Activated CD4-positive, CD25-positive, alpha-beta regulatory T cell treated with anti-CD3 and anti-CD28 coated beads, Interleukin-2, amount 50 U/mL, for 24 hours (primary cell): ENCODE results near the gene PIP4K2A.
"Not testable (repeated sequence)": the region's sequence is repeated elsewhere in the genome, so short reads cannot be mapped to it uniquely, and the experiment has no call there.

Experiments
- ATAC-seq, 2 donors: fragments of 150-1000 bp; cut with Tn5 transposase; one replicate each; pipeline ENCODE4 v1.10.0; 2021; ENCODE audit warnings: mild to moderate bottlenecking in 1 of 2, moderate library complexity in 1 of 2

The PIP4K2A gene

DNA sequence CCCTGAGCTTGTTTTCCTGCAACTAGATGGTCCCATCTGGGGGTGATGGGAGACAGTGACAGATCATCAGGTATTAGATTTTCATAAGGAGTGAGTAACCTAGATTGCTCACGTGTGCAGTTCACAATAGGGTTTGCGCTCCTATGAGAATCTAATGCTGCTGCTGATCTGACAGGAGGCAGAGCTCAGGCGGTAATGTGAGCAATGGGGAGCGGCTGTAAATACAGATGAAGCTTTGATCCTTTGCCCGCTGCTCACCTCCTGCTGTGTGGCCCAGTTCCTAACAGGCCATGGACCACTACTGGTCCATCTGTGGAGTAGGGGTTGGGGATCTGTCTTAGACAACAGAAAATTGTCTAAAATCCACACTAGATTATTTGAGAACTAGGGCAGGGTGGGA, 22.3 kb downstream of the PIP4K2A start:
- ATAC-seq = not testable (repeated sequence)

DNA sequence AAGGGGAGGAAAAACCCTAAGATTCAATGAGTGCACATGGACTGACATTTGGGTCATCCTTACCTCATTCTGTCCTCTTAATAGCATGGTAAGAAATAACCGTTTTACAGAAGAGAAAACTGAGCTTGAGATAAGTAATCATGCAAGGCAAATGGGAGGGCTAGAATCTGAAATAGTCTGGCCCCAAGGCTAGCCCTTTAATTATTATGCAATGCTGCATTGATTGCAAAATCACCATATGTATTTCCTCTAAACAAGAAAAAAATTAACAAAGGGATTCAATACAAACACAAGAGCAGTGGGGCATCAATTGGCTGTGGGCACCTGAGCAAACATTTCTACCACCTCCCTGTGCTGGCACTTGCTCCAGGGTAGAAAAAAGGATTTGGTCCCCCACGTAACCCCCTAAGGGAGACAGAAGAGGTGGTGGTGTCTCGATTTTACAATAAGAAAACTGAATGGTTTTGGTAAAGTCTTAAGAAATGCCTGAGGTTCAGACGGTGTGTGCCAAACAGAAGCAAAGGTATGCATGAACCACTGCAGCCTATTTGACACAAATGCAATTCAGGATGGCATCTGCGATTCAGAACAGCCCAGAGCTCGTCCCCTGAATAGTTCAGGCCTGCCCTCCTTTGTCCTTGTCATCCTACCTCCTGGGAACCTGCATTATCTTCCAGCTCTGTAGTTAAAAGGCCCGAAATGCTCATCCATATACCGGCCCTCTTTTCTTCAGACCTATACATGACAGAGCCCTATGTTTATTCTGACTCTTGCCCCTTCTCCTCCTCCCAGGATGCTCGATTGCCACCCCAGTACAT, 23.6 kb downstream of the PIP4K2A start:
- ATAC-seq = no peak

DNA sequence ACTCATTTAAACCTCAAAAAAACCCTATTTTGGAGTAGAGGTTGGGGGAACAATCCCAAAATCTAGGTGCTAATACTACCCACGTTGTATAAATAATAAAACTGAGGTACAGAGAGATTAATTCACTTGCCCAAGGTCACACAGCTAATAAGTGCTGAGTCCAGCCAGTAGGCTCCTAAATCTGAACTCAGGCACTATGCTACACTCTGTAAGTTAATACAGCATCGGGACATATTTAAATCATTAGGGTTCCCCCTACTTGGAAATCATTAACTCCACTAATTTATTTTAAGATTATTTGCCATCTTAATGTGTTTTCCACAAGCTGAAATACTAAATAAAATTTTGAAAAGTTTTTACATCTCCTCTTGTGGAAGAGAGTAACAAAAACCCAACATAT, 24.2 kb downstream of the PIP4K2A start:
- no peak for ATAC-seq

DNA sequence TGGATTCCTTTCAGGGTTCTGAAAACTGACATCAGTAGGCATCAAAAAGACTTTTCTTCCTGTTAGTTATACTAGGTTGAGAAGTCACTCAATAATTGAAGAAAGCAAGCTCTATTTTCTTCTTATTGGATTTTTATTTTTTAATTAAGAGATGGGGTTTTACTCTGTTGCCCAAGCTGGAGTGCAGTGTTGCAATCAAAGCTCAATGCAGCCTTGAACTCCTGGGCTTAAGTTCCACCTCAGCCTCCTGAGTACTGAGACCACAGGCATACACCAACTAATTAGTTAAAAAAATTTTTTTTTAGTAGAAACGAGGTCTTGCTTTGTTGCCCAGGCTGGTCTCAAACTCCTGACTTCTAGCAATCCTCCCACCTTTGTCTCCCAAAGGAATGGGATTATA, 28.0 kb downstream of the PIP4K2A start:
- ATAC-seq = no peak

DNA sequence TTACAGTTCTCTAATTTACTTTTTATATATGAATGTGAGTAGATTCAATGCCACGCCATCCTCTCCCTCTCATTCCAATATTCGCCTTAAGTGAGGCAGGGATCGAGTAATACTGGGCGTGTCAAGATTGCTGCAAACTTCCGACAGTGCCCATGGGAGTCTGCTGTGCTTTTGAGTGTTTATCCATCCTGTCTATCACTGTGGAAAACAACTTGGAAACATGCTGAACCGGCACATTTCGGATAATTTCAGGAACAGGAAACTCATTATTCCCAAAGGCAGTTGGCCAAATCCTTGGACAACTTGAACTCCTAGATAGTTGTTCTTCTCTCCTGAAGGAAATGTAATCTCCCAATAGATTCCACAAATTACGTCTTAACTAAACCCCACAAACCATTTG, 28.5 kb downstream of the PIP4K2A start:
- ATAC-seq = no peak

DNA sequence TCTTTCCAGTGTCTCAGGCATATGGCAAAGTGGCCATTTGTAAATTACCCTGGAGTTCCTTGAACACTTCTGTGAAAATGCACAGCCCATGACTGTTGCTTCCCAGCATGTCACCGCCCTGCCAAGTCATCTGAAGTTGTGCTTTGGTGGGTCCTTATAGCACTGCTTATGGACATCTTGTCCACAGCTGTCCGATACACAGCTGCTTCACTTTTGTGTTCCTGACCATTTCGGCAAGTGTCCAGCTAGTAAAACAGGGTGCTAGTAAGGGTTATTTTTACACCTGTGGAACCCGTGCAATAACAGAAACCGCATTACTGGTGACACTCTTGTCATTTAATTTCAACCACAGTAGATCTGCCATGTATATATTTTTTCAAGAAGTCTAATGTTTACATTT, 29.7 kb downstream of the PIP4K2A start:
- no peak for ATAC-seq

DNA sequence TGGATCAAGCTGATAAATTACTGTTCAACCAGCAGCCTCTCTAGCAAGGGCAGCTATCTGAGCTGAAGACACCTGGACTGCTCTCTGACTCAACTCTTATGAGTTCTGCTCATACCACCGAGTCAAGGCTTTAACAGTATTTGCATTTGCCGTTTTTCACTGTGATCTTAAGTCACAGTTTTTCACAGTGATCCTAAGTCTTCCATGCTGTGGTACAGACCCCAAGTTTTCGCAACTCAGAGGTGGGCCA, 31.3 kb downstream of the PIP4K2A start:
- ATAC-seq = no peak

DNA sequence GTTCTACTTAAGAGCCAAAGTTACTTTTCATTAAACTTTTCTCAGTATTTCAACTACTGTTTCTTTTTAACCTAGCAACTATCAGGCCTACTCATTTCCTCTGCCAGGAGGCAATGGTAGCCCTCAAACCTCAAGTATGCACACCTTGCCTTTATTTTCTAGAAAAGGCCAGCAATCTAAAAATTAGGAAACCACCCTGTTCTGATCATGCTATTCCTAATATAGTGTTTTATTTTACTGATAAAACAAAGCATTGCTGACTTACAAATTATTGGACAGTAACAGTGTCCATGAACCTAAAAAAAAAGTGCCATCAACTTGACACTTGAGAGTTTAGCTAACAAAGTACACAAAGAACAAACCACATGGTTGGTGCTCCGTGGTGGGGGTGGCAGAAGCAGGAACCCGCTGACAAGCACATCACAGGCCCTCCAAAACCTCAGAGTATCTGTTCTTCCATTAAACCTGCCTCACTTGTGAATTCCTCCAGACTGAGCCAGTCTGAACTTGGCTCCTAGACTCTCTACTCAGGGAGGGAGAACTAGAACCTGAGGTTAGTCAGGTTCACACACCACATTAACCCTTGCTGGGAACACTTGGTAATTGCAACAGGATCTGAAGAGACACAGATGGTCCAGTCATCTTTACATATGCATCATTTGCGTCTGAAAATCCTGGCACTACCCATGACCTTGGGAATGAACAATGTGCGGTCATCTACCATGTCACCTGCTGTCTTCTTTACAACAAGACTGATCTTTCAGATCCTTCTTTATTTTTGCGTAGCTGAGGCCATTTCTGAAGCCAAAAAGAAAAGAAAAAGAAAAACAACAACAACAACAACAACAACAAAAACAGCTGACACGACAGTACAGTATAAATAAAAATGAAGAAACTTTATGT, 31.9 kb downstream of the PIP4K2A start:
- ATAC-seq = peak; percentile 25 to 42

DNA sequence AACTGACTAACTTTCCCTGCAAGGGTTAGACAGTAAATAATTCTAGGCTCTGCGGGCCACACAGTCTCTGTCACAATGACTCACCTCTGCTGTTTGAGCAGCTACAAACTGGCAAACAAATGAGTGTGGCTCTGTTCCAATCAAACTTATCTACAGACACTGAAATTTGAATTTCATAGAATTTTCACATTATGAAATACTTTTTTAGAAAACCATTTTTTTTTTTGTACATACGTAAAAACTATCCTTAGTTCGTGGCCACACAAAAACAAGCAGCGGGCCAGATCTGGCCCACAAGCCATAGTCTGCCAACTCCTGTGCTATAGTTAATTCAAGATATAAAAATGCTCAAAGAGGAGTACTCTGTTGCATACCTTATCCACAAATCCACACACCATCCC, 32.6 kb downstream of the PIP4K2A start:
- peak; percentile 63 to 69 for ATAC-seq

DNA sequence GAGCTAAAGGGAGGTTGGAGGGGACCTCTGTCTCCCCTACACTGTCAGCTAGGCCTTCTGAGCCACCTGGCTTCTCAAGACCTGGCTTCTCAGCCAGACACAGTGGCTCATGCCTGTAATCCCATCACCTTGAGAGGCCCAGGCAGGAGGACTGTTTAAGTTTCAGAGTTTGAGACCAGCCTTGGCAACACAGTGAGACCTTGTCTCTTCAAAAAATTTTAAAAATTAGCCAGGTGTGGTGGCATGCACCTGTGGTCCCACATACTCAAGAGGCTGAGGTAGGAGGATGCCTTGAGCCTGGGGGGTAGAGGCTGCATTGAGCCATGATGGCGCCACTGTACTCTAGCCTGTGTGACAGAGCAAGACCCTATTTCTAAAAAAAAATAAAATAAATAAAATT, 33.1 kb downstream of the PIP4K2A start:
- no peak for ATAC-seq

DNA sequence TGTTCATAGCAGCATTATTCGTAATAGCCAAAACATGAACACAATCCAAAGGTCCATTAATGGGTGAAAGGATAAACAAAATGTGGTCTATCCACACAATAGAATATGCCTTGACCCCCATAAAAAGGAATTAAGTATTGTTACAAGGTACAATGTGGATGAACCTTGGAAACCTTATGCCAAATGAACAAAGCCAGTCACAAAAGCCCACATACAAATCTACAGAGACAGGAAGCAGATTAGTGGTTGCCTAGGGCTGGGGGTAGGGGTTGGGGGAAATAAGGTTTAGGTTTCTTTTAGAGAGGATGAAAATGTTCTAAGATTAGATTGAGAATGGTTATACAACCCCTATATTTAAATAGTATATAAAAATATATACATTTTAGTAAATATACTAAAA, 34.8 kb downstream of the PIP4K2A start:
- no peak for ATAC-seq

DNA sequence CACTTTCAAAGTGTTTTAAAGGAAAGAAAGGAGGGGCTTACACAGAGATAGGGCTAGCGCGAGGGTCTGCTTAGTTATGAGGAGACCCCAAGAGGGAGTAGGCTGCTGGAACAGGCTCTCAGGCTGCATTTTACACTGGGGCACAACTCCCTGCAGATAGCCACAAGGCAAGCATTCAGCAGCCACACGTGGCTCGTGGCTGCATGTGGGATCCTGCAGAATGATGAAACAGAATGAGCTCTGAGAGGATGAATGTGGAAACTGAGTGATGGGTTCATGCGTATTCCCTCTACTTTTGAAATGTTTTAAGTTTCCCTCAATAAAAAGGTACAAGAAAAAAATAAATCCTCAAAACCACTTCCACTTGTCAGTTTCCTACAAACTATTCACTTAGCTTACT, 37.0 kb downstream of the PIP4K2A start:
- ATAC-seq = no peak

DNA sequence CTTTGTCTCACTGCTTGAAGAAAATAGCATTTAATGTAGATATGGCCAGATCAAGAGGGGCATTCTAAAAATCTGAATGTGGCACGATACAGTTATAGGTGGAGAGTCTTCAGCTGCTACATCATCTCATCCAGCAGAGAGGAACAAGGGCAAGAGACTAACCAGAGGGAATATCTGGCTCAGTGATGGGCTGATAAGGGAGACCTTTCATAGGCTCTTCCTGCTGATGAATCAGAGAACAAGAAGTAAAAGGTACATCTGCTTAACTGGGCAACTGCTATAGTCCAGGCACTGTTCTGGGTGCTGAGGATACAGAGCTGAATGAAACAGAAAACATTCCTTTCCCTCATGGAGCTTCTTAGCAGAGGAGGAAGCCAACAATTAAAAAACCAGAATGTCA, 37.9 kb downstream of the PIP4K2A start:
- peak; percentile 44 to 45 for ATAC-seq

DNA sequence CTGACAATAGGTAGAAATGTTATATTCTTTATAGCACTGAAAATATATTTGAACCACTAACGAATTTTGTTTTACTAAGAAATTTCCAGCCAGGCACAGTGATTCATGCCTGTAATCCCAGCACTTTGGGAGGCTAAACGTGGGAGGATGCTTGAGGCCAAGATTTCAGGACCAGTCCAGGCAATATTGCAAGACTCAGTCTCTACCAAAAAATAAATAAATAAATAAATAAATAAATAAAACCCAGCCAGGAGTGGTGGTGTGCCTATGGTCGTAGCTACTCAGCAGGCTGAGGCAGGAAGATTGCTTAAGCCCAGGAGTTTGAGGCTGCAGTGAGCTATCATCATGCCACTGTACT, 39.8 kb downstream of the PIP4K2A start:
- no peak for ATAC-seq

DNA sequence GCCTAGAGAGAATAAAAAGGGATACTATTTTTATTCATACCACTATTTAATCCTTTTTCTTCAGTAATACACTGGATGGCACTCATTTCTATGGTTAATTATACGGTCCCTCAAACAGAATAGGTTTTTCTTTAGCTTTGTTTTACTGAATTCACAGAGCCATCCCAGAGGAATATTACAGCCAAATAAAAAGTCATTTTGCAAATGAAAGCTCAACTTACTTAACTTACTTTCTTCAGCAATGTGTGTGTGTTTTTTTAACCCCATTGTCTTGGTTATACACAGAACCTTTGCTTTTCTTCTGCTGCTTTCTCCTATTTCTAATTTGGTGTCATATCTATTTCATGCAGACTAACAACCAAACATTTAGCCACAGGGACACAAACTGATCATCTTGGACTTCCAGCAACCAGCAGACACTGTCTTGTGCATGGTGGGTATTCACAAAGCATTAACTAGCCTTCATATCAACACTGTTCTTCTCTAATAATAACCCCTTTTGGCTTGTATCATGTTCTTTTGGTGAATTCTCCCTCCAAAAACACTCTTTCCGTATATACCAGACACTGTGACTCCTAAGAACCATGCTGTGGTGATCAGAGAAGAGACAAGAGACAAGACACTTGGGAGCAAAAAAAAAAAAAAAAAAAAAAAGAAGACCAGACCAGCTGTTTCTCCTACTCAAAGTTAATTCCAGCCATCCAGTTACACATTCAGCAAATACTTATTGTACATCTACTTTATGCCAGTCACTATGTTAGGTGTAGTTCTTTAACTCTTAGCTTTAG, 40.4 kb downstream of the PIP4K2A start:
- ATAC-seq = no peak

DNA sequence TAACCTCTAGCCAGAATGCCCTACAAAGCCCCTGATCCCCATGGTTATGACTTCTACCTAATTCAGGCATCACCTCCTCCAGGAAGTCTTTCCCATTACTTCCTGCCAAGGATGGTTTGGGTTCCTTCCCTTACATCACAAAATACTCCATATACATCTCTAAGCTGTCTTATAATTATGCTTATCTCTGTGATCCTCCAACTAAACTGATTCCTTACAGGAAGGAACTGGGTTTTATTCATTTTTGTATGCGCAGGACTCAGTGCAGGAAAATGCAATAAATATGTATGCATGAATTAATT, 41.3 kb downstream of the PIP4K2A start:
- ATAC-seq = no peak

DNA sequence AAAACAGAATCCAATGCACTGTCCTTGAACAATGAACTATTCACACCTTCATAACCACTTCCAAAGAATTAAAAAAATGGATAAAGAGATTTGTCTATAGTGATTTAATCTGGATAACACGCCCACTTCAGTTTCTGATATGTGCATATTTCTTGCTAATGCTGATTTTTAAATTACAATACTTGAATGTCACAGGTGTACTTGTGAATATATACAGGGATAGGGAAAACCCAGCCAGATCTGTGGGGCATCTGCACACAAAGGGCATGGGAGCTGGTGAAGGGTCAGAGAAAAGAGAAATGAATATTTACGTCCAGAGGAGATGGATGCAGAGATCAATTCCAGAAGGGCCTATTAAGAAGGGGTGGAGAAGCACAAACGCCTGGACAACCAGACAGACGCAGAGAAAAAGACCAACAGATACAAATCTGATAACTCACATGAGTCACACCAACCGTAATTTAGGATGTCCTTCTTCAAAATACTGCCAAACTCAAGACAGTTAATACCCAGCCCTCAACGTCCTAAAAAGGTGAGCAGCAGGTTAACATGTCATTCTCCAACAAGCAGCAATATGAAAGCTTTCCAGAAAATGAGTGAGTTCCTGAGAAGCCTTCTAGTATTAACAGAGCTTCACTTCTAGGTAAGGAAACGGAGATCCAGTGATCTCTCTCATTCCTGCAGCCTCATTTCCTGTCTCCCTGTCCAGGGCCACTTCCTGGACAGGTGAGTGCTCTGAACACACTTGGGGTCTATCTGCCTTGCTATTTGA, 41.9 kb downstream of the PIP4K2A start:
- no peak for ATAC-seq

DNA sequence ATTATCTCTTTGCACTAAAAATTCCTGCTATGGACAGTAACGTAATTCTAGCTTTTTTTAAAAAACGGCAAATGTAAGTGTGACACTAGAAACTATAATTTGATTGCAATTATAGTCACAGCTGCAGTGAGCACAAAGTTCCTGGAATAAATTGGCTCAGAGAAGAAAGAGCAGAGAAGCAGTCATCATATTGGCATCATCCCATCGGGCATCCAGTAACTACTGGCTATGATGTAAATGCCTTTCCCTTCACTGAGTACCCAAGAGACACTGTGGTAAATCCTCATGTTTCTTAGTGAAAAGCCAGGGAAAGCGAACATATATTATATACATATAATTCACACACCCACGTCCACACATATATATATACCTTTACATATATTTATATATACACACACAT, 43.6 kb downstream of the PIP4K2A start:
- no peak for ATAC-seq

DNA sequence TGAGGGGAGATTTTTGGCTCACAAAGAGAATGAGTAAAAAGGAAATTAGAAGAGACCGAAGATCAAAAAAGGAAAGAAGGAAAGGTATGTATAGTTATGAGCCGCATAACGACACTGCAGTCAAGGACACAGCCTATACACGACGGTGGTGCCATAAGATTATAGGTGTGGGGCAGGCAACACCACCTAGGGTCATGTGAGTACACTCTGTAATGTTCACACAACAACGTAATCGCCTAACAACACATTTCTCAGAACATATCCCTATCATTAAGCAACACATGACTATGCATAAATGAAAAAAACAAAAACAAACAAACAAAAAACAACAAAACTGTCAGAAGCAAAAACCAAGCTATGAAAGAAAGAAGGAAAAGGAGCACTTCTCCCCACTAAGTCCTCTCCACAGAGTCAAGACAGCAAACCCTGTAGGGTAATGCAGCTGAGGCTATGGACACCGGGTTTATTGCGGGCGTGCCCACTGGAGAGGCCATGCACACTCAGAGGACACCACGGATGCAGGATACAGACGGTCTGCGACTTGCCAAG, 45.1 kb downstream of the PIP4K2A start:
- peak; percentile 54 to 68 for ATAC-seq

DNA sequence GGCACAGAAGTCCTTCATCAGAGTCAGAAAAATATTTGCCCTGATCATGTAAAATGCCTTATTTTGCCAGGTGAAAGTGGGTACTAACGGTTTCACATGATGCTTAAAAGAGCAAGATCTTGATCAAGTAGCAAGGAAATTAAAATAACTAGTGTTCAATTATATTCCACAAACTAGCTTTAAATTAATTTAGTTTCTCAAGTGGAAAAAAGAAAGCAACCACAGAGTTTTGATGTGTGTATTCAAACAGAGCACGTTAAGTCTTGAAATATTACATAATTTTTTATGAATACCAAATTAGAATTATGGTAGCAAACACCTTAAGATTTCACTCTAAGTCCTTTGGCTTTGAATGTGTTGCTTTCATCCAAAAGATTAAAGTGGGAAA, 47.3 kb downstream of the PIP4K2A start:
- no peak for ATAC-seq

DNA sequence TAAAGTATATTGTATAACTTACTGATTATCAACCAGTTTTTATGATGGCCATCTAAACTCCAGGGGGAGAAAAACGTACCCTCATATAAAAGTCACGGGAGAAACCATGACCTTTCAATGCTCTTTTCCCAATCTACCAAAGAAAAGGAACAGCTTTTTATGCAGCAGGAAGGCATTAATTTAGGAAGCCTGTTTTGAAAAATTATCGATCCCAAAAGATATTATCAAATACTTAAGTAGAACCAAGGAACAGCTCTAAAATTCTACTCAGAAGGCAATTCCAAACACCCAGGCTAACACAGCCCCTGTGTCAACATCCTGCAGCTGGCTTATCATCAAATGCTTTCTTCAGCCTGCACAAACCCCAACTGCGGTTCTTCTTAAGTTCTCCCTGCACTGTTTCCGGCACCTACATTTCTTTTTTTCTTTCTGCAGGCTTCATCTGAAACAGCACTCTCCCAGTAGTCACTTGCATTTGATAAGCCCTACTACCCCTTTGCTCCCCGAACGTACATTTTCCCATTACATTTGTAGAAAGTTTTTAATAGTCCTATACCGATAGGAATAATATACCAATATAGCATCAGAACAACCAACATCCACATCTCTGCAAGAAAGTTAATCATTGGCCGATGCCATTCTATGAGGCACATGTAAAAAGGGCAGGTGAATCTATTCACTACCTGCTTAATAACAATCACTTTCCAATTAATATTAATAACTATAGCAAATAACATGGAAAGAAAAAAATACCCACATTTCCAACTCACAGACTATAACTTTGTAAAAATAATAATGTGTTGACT, 47.9 kb downstream of the PIP4K2A start:
- peak; percentile 78 to 80 for ATAC-seq

DNA sequence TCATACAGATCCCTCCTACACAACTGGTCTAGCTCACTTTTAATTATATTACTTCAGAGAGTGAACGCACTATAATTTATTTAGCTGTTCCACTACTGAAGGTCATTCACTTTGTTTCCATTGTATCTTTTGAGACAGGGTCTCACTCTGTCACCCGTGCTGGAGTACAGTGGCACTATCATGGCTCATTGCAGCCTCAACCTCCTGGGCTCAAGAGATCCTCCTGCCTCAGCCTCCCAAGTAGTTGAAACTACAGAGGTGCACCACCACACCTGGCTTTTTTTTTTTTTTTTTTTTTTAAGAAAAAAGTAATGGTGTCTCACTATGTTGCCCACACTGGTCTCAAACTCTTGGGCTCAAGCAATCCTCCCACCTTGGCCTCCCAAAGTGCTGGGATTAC, 49.0 kb downstream of the PIP4K2A start:
- no peak for ATAC-seq
